Uterus (tissue), 4 donors: ENCODE results near the gene RAB10. TPM values are rescaled to one million over a fixed set of nuclear protein-coding genes. Genes with fewer than 3 reads are reported as not detected.
"Not testable (repeated sequence)": the region's sequence is repeated elsewhere in the genome, so short reads cannot be mapped to it uniquely, and the experiment has no call there.

Experiments
- DNase-seq, 2 donors: peaks; one replicate each; pipeline ENCODE4 v3.0.0-alpha.2; 2019 to 2020
- H3K27ac ChIP-seq, 2 donors: fragments of 200-600 bp; sonication (generic); 1 replicate in 1 of 2; 2 replicates in 1 of 2; pipeline ENCODE4 v1.5.1; 2016 to 2018
- H3K27me3 ChIP-seq, 2 donors: fragments of 200-600 bp; sonication (generic); one replicate each; pipeline ENCODE4 v1.5.1; 2018 to 2019; ENCODE audit warnings: control low read depth in 1 of 2
- H3K36me3 ChIP-seq, 2 donors: fragments of 200-600 bp; sonication (generic); one replicate each; pipeline ENCODE4 v1.5.1; 2019; ENCODE audit warnings: control low read depth in 1 of 2
- H3K4me1 ChIP-seq, 2 donors: fragments of 200-600 bp; sonication (generic); one replicate each; pipeline ENCODE4 v1.5.1; 2018 to 2019; ENCODE audit warnings: control low read depth in 1 of 2
- H3K4me3 ChIP-seq, 2 donors: fragments of 200-600 bp; sonication (generic); 1 replicate in 1 of 2; 2 replicates in 1 of 2; pipeline ENCODE4 v1.5.1; 2018 to 2019; ENCODE audit warnings: mild to moderate bottlenecking in 1 of 2
- H3K9me3 ChIP-seq, 2 donors: fragments of 200-600 bp; sonication (generic); one replicate each; pipeline ENCODE4 v1.5.1; 2019; ENCODE audit warnings: control low read depth in 1 of 2
- POLR2A ChIP-seq, 2 donors: fragments of 450-650 bp; IDR thresholded peaks; one replicate each; pipeline ENCODE4 v1.6.1; 2016; ENCODE audit warnings: antibody characterized with exemption in 2 of 2, mild to moderate bottlenecking in 1 of 2, moderate library complexity in 1 of 2
- intact Hi-C: fragments of 100-400 bp; cut with DNase I; formaldehyde crosslinking; loops from one replicate; pipeline ENCODE4 v1.15.1; 2023; ENCODE audit warnings: low total_unique reads
- total RNA-seq, 4 donors: library from RNA; depleted of rRNA in 3 of 4; stranded (reverse); fragments of >200 nt in 3 of 4; gene quantifications; one replicate each; pipeline versions ENCODE4 v1.1.0 to v1.2.4, GENCODE V29; 2014 to 2023
- TF ChIP-seq, protein P1 (sequence below), 4 experiments: fragments of 200-600 bp in 2 of 4; fragments of 450-650 bp in 2 of 4; sonication (generic) in 2 of 4; IDR thresholded peaks; one replicate each; pipeline ENCODE4 v1.5.1; 2016 to 2019; ENCODE audit warnings: antibody characterized with exemption in 4 of 4, mild to moderate bottlenecking in 2 of 4, moderate library complexity in 1 of 4
- donor health status: DM: yes; HTN: yes; CAD: no.

The RAB10 gene
- total RNA-seq, 4 donors from 2014 or later, result 45.9 to 219 (median 97.1) TPM

DNA sequence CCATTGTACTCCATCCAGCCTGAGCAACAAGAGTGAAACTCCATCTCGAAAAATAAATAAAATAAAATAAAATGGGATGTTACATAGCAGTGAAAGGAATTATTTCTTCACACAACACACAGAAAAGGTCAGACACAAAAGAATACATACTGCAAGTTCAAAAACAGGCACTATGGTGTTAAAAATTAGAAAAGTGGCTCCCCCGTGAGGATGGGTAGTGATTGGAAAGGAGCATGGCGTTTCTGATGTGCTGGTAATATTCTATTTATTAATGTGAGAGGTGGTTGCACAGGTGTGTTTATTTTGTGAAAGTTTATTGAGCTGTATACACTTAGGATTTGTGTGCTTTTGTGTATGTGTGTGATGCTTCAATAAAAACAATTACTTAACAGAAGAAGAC is 22.9 kb upstream of the RAB10 start:
- Histone ChIP-seq H3K4me3 (no peak overlapping the region), H3K27ac (no peak overlapping the region), H3K36me3 (no peaks in the 10 kb centered on the region), H3K27me3 (no peaks in the 10 kb centered on the region), H3K9me3 (no peaks in the 10 kb centered on the region), H3K4me1 (no peaks in the 10 kb centered on the region)
- DNase-seq, result no peak
- TF ChIP-seq, protein P1, sequence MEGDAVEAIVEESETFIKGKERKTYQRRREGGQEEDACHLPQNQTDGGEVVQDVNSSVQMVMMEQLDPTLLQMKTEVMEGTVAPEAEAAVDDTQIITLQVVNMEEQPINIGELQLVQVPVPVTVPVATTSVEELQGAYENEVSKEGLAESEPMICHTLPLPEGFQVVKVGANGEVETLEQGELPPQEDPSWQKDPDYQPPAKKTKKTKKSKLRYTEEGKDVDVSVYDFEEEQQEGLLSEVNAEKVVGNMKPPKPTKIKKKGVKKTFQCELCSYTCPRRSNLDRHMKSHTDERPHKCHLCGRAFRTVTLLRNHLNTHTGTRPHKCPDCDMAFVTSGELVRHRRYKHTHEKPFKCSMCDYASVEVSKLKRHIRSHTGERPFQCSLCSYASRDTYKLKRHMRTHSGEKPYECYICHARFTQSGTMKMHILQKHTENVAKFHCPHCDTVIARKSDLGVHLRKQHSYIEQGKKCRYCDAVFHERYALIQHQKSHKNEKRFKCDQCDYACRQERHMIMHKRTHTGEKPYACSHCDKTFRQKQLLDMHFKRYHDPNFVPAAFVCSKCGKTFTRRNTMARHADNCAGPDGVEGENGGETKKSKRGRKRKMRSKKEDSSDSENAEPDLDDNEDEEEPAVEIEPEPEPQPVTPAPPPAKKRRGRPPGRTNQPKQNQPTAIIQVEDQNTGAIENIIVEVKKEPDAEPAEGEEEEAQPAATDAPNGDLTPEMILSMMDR (IDR thresholded peaks at IDR 0.05), result no peak
- no peak for TF ChIP-seq POLR2A (IDR thresholded peaks at IDR 0.05)
- intact Hi-C loops, result no loop called here

DNA sequence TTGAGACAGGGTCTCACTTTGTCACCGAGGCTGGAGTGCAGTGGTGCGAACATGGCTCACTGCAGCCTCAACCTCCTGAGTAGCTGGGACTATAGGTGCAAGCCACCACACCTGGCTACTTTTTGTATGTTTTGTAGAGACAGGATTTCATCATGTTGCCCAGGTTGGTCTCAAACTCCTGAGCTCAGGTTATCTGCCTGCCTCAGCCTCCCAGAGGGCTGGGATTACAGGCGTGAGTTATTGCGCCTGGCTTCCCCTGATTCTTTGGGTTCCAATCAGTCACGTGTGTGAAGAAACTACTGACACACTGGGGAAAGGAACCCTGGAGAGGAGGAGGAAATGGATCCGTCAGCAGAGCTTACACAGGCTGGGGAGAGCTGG is 22.3 kb upstream of the RAB10 start:
- no peaks in the 10 kb centered on the region for H3K4me1 ChIP-seq
- no peak for TF ChIP-seq POLR2A (IDR thresholded peaks at IDR 0.05)
- TF ChIP-seq, protein P1 (IDR thresholded peaks at IDR 0.05), result no peak
- H3K27me3 ChIP-seq, result no peaks in the 10 kb centered on the region
- no peak overlapping the region for H3K27ac ChIP-seq
- intact Hi-C loops, result no loop called here
- H3K4me3 ChIP-seq, result no peak overlapping the region
- DNase-seq, result no peak
- H3K9me3 ChIP-seq, result no peaks in the 10 kb centered on the region
- no peaks in the 10 kb centered on the region for H3K36me3 ChIP-seq

DNA sequence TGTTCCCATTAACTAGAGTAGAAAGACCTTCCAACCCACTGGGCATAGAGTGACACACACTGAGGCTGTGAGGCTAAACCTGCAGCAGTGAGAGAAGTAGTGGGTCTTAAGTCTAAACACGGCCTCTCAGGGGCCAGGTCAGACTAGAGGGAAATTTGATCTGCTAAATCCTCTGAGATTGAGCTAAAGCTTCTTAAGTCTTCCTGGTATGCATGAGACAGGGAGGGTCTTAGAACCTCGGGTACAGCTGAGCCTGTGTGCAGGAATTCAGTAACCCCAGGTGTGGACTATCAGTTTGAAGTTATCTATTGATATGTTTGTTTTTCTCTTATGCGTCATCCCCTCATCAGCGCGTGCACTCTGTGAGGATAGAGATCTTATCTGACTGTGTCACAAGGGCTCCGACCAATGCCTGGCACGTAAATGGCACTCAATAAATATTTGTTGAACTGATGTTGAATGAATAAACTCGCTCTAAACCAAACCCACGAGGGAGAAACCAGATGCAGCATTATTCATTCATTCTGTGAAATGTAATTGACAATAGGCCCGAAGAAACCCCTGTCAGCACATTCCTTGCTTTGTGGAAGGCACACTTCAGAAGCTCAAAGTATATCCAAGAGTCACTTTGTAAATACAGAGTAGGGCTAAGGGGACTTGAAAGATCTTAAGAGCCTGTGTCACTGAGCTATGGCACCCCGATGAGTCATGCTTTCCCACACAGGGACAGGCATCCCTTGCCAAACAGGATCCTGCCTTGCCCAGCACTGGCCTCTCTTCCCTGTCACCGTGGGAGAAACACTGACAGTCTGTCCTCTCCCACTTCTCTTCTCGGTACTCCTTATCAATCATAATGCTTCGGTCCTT is 21.7 kb upstream of the RAB10 start:
- TF ChIP-seq, protein P1 (IDR thresholded peaks at IDR 0.05), result no peak
- TF ChIP-seq POLR2A (IDR thresholded peaks at IDR 0.05), result no peak
- Histone ChIP-seq H3K36me3 (no peaks in the 10 kb centered on the region), H3K9me3 (no peaks in the 10 kb centered on the region), H3K27me3 (no peaks in the 10 kb centered on the region), H3K4me1 (no peaks in the 10 kb centered on the region), H3K4me3 (no peak overlapping the region), H3K27ac (no peak overlapping the region)
- no peak for DNase-seq
- intact Hi-C loops, result no loop called here

DNA sequence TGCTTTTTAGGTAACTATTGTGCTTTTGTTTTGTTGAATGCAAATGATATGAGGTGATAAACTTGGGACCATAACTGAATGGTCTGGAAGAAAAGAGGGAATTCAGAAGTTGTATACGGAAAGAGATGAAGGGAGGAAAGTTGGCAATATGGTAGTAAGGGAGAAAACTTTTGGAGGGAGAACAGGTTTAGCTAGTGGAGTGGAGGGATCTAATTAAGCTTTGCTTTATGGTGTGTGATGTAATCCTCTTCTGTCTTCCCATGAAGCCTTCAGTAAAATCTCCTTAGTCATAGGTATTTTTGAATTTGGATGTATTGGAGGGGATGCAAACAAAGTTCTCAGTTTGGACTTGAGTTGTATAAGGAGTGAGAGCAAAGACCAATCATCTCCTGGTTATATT is 20.2 kb upstream of the RAB10 start:
- TF ChIP-seq, protein P1 (IDR thresholded peaks at IDR 0.05), result no peak
- no peak for TF ChIP-seq POLR2A (IDR thresholded peaks at IDR 0.05)
- H3K36me3 ChIP-seq, result no peaks in the 10 kb centered on the region
- intact Hi-C loops, result no loop called here
- DNase-seq, result no peak
- no peak overlapping the region for H3K27ac ChIP-seq
- H3K4me1 ChIP-seq, result peaks cover 0 to 3% of the 10 kb centered on the region in 2 donors
- no peaks in the 10 kb centered on the region for H3K27me3 ChIP-seq
- H3K4me3 ChIP-seq, result no peak overlapping the region
- no peaks in the 10 kb centered on the region for H3K9me3 ChIP-seq

DNA sequence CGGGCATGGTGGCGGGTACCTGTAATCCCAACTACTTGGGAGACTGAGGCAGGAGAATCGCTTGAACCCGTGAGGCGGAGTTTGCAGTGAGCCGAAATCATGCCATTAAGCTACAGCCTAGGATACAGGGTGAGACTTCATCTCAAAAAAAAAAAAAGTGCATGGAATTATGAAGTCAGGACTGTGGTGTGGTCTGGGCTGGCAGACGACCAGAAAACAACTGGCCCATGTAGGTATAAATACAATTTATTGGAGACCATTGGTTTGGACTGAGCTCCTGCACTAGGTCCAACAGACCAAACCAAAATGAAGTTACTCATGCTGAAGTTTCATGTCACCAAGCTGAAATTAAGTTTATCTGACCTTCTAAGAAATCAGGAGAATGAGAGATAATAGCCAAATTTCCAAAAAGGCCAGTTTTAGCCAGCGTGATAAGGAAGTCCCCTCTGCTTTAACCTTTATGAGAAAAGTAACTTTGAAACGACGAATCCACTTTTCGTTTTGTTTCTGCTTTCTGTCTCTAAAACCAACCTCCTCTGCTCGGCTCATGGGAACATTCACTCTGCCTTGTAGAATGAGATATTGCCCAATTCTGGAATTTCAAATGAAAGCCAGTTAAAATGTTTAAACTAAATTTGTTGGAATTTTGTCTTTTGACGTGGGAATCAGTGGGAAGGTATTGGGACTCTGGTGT is 17.7 kb upstream of the RAB10 start:
- Histone ChIP-seq H3K9me3 (no peaks in the 10 kb centered on the region), H3K27me3 (no peaks in the 10 kb centered on the region), H3K36me3 (no peaks in the 10 kb centered on the region), H3K4me1 (peaks cover 0 to 3% of the 10 kb centered on the region in 2 donors), H3K27ac (no peak overlapping the region), H3K4me3 (no peak overlapping the region)
- intact Hi-C loops, result no loop called here
- TF ChIP-seq, protein P1 (IDR thresholded peaks at IDR 0.05), result no peak
- TF ChIP-seq POLR2A (IDR thresholded peaks at IDR 0.05), result no peak
- no peak for DNase-seq

DNA sequence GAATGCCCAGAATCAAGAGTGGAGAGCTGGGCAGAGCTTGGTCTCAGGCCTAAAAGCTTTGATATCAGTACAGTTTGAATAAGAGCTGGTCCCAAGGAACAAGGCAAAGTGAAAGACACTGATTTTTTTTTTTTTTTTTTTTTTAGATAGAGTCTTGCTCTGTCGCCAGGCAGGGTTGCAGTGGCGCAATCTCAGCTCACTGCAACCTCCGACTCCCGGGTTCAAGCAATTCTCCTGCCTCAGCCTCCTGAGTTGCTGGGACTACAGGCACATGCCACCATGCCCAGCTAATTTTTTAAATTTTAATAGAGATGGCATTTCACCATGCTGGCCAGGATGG is 17.2 kb upstream of the RAB10 start:
- H3K9me3 ChIP-seq, H3K4me1 ChIP-seq, H3K27me3 ChIP-seq, H3K27ac ChIP-seq, H3K36me3 ChIP-seq, DNase-seq, H3K4me3 ChIP-seq, intact Hi-C loops: not testable (repeated sequence)
